Smooth muscle cell (in vitro differentiated cells): ENCODE measurements around the gene PPP1R3F. TPM values are rescaled to one million over a fixed set of nuclear protein-coding genes. Genes with fewer than 3 reads are reported as not detected.

Source experiments
- DNase-seq: peaks from one replicate; lab custom pipeline; 2025; ENCODE audit not compliant: unreplicated experiment; lab: John Stamatoyannopoulos, UW
- H2AFZ ChIP-seq: fragments of 200-600 bp; sonication (generic); 2 replicates; pipeline ENCODE4 v1.6.0; 2016; ENCODE audit warnings: antibody characterized with exemption, low read depth, mild to moderate bottlenecking
- H3F3A ChIP-seq: fragments of 200-600 bp; sonication (generic); 2 replicates; pipeline ENCODE4 v1.6.0; 2017; ENCODE audit warnings: antibody characterized with exemption, low read depth
- H3K27ac ChIP-seq: fragments of 200-600 bp; sonication (generic); 2 replicates; pipeline ENCODE4 v1.5.1; 2016; ENCODE audit warnings: low read depth, mild to moderate bottlenecking
- H3K27me3 ChIP-seq: fragments of 200-600 bp; sonication (generic); 2 replicates; pipeline ENCODE4 v1.6.1; 2016; ENCODE audit warnings: low read depth, mild to moderate bottlenecking
- H3K36me3 ChIP-seq: fragments of 200-600 bp; sonication (generic); 2 replicates; pipeline ENCODE4 v1.5.1; 2016; ENCODE audit warnings: low read depth
- H3K4me1 ChIP-seq: fragments of 200-600 bp; sonication (generic); 2 replicates; pipeline ENCODE4 v1.5.1; 2016; ENCODE audit warnings: low read depth
- H3K4me2 ChIP-seq: fragments of 200-600 bp; sonication (generic); 2 replicates; pipeline ENCODE4 v1.6.0; 2016; ENCODE audit warnings: mild to moderate bottlenecking
- H3K4me3 ChIP-seq: fragments of 200-600 bp; sonication (generic); 2 replicates; pipeline ENCODE4 v1.5.1; 2016; ENCODE audit warnings: mild to moderate bottlenecking
- H3K79me2 ChIP-seq: fragments of 200-600 bp; sonication (generic); 2 replicates; pipeline ENCODE4 v1.6.0; 2016; ENCODE audit warnings: low read depth, mild to moderate bottlenecking
- H3K9ac ChIP-seq: fragments of 200-600 bp; sonication (generic); 2 replicates; pipeline ENCODE4 v1.6.0; 2016; ENCODE audit warnings: low read depth
- H3K9me3 ChIP-seq: fragments of 200-600 bp; sonication (generic); replicated peaks from 2 replicates; pipeline ENCODE4 v1.5.1; 2016; ENCODE audit warnings: low read depth
- H4K20me1 ChIP-seq: fragments of 200-600 bp; sonication (generic); 2 replicates; pipeline ENCODE4 v1.6.0; 2016; ENCODE audit warnings: low read depth
- CTCF ChIP-seq: fragments of 200-600 bp; sonication (generic); IDR thresholded peaks from 2 replicates; pipeline ENCODE4 v1.5.1; 2017; ENCODE audit warnings: borderline replicate concordance, mild to moderate bottlenecking, antibody characterized with exemption; ENCODE audit not compliant: insufficient read depth, poor library complexity, severe bottlenecking
- WGBS: methylation state at CpG from one replicate; pipeline ENCODE4 v1.1.7; 2016; ENCODE audit warnings: low lambda C conversion rate; 5-methylcytosine and 5-hydroxymethylcytosine counted together
- polyA plus RNA-seq: library from polyadenylated mRNA; unstranded; fragments of >200 nt; fragmentation: Nextera tagmentation; extraction: Ambion mirVana; gene quantifications from 2 replicates; pipeline ENCODE4 v1.2.1, GENCODE V29; 2016
- total RNA-seq: library from RNA; depleted of rRNA; stranded (reverse); fragments of >200 nt; gene quantifications from 2 replicates; pipeline ENCODE4 v1.2.3, GENCODE V29; 2014

The PPP1R3F gene
- total and polyA plus RNA-seq, 2 experiments from 2014 or later = 3.3 to 14.5 TPM

- Histone ChIP-seq H2AFZ (no peak overlapping the region), H3K79me2 (no peaks in the 10 kb centered on the region), H4K20me1 (no peaks in the 10 kb centered on the region), H3F3A (no peaks in the 10 kb centered on the region), H3K4me1 (no peaks in the 10 kb centered on the region), H3K4me3 (no peak overlapping the region), H3K4me2 (no peak overlapping the region), H3K27me3 (no peaks in the 10 kb centered on the region), H3K9ac (no peak overlapping the region), H3K9me3 (no peaks in the 10 kb centered on the region), H3K36me3 (no peaks in the 10 kb centered on the region), H3K27ac (no peak overlapping the region)
- TF ChIP-seq CTCF = no peak
- WGBS = 87% methylated on average over 10 of the region's 10 CpGs
- no peak for DNase-seq
Observed at GRCh38 chrX:49231333-49232000, 38.1 kb upstream of the PPP1R3F start.

- no peak for TF ChIP-seq CTCF
- H3K9me3 ChIP-seq = no peaks in the 10 kb centered on the region
Observed at GRCh38 chrX:49232525-49232924, 37.1 kb upstream of the PPP1R3F start.

GRCh38 chrX:49233176-49233575 lies 36.4 kb upstream of the PPP1R3F start, which contains the start of gene CACNA1F:
Gene CACNA1F, minus strand, starts transcription at chrX:49233340. Its CDS starts 31 bp downstream, at chrX:49233309.
- no peak within 1 kb of the TSS for H3K9ac ChIP-seq
- TF ChIP-seq CTCF = no peak
- DNase-seq = no peak
- no peaks in the 10 kb centered on the region for H3K4me1 ChIP-seq
- no peak within 1 kb of the TSS for H3K4me3 ChIP-seq
- no peaks in the 10 kb centered on the region for H3F3A ChIP-seq
- H2AFZ ChIP-seq = no peak within 1 kb of the TSS
- no peaks in the 10 kb centered on the region for H3K27me3 ChIP-seq
- no peaks in the 10 kb centered on the region for H3K36me3 ChIP-seq
- WGBS = 84% methylated on average over 9 of the region's 9 CpGs
- H3K4me2 ChIP-seq = no peak within 1 kb of the TSS
- H3K79me2 ChIP-seq = no peaks in the 10 kb centered on the region
- H3K27ac ChIP-seq = no peak within 1 kb of the TSS
- no peaks in the 10 kb centered on the region for H4K20me1 ChIP-seq
- H3K9me3 ChIP-seq = no peaks in the 10 kb centered on the region

More at GRCh38 chrX:49232525-49232924, 37.1 kb upstream of the PPP1R3F start:
- DNase-seq = no peak
- Histone ChIP-seq H3K4me1 (no peaks in the 10 kb centered on the region), H3K27me3 (no peaks in the 10 kb centered on the region), H3K36me3 (no peaks in the 10 kb centered on the region), H3K4me3 (no peak overlapping the region), H3F3A (no peaks in the 10 kb centered on the region), H3K4me2 (no peak overlapping the region), H4K20me1 (no peaks in the 10 kb centered on the region), H3K27ac (no peak overlapping the region), H2AFZ (no peak overlapping the region), H3K79me2 (no peaks in the 10 kb centered on the region), H3K9ac (no peak overlapping the region)
- WGBS = 83% methylated on average over 2 of the region's 2 CpGs
